Neural cell (in vitro differentiated cells): ENCODE results near the gene PPP3CA. TPM values are rescaled to one million over a fixed set of nuclear protein-coding genes. Genes with fewer than 3 reads are reported as not detected.

Source experiments
- H2AFZ ChIP-seq: fragments of 200-600, 300-800 bp; sonication (generic), shearing (Covaris generic); 2 replicates; pipeline ENCODE4 v1.6.0; 2014; ENCODE audit warnings: low read depth, mild to moderate bottlenecking, antibody characterized with exemption, low read length, moderate library complexity
- H3F3A ChIP-seq: fragments of 200-600 bp; shearing (Covaris generic); 2 replicates; pipeline ENCODE4 v1.6.1; 2016; ENCODE audit warnings: mild to moderate bottlenecking, moderate library complexity, mixed read lengths, antibody characterized with exemption, low read length; ENCODE audit not compliant: insufficient read depth, poor library complexity, severe bottlenecking
- H3K27ac ChIP-seq: fragments of 200-600, 300-800 bp; sonication (generic), shearing (Covaris generic); 2 replicates; pipeline ENCODE4 v1.5.1; 2014; ENCODE audit warnings: mild to moderate bottlenecking, low read length, moderate library complexity
- H3K27me3 ChIP-seq: fragments of 300-800, 200-600 bp; sonication (generic), shearing (Covaris generic); 2 replicates; pipeline ENCODE4 v1.6.0; 2014; ENCODE audit warnings: mild to moderate bottlenecking, low read depth, low read length, moderate library complexity; ENCODE audit not compliant: insufficient read depth
- H3K36me3 ChIP-seq: fragments of 300-800, 200-600 bp; sonication (generic), shearing (Covaris generic); 2 replicates; pipeline ENCODE4 v1.5.1; 2014; ENCODE audit warnings: mild to moderate bottlenecking, antibody characterized with exemption, low read length, moderate library complexity; ENCODE audit not compliant: insufficient read depth
- H3K4me2 ChIP-seq: fragments of 300-800, 200-600 bp; sonication (generic), shearing (Covaris generic); 2 replicates; pipeline ENCODE4 v1.6.0; 2014; ENCODE audit warnings: mild to moderate bottlenecking, low read length
- H3K4me3 ChIP-seq: fragments of 300-800, 200-600 bp; sonication (generic), shearing (Covaris generic); 2 replicates; pipeline ENCODE4 v1.5.1; 2014; ENCODE audit warnings: mild to moderate bottlenecking, low read length, moderate library complexity
- H3K79me2 ChIP-seq: fragments of 200-600 bp; shearing (Covaris generic); replicated peaks from 2 replicates; pipeline ENCODE4 v1.6.0; 2014; ENCODE audit warnings: mild to moderate bottlenecking, low read length, moderate library complexity; ENCODE audit not compliant: insufficient read depth
- H3K9ac ChIP-seq: fragments of 300-800, 200-600 bp; sonication (generic), shearing (Covaris generic); 2 replicates; pipeline ENCODE4 v1.6.1; 2016; ENCODE audit warnings: mild to moderate bottlenecking, low read length, mixed read lengths
- H3K9me2 ChIP-seq: fragments of 200-600 bp; shearing (Covaris generic); 2 replicates; pipeline ENCODE4 v1.6.1; 2016; ENCODE audit warnings: mild to moderate bottlenecking, low read length, mixed read lengths; ENCODE audit not compliant: insufficient read depth
- H3K9me3 ChIP-seq: fragments of 200-600, 300-800 bp; sonication (generic), shearing (Covaris generic); 2 replicates; pipeline ENCODE4 v1.6.1; 2016; ENCODE audit warnings: mild to moderate bottlenecking, mixed run types, low read length, moderate library complexity, mixed read lengths
- H4K20me1 ChIP-seq: fragments of 200-600 bp; shearing (Covaris generic); 2 replicates; pipeline ENCODE4 v1.6.1; 2016; ENCODE audit warnings: mild to moderate bottlenecking, mixed run types; ENCODE audit not compliant: insufficient read depth
- CTCF ChIP-seq: fragments of 450-650 bp; IDR thresholded peaks from 2 replicates; pipeline ENCODE4 v1.5.1; 2014; ENCODE audit warnings: antibody characterized with exemption, mild to moderate bottlenecking, moderate library complexity; ENCODE audit not compliant: poor library complexity, severe bottlenecking
- EP300 ChIP-seq: fragments of 450-650 bp; conservative IDR thresholded peaks from 2 replicates; pipeline ENCODE4 v1.6.1; 2014; ENCODE audit warnings: antibody characterized with exemption, mild to moderate bottlenecking, moderate library complexity; ENCODE audit not compliant: poor library complexity, severe bottlenecking
- EZH2 ChIP-seq: fragments of 200-600, 300-800 bp; shearing (Covaris generic), sonication (generic); IDR thresholded peaks from 2 replicates; pipeline ENCODE4 v1.6.1; 2014; ENCODE audit warnings: antibody characterized with exemption, low read length, borderline replicate concordance, mild to moderate bottlenecking; ENCODE audit not compliant: insufficient read depth, poor library complexity, severe bottlenecking
- MXI1 ChIP-seq: fragments of 450-650 bp; conservative IDR thresholded peaks from 2 replicates; pipeline ENCODE4 v1.6.1; 2014; ENCODE audit warnings: antibody characterized with exemption, mild to moderate bottlenecking; ENCODE audit not compliant: poor library complexity, severe bottlenecking
- POLR2AphosphoS5 ChIP-seq: IDR thresholded peaks from 2 replicates; pipeline ENCODE4 v1.6.1; 2012
- RAD21 ChIP-seq: fragments of 450-650 bp; conservative IDR thresholded peaks from 2 replicates; pipeline ENCODE4 v1.6.1; 2014; ENCODE audit warnings: antibody characterized with exemption, mild to moderate bottlenecking, moderate library complexity
- REST ChIP-seq: IDR thresholded peaks from 2 replicates; pipeline ENCODE4 v1.6.1; 2012; ENCODE audit warnings: borderline replicate concordance
- SMC3 ChIP-seq: fragments of 450-650 bp; conservative IDR thresholded peaks from 2 replicates; pipeline ENCODE4 v1.6.1; 2014; ENCODE audit warnings: antibody characterized with exemption, mild to moderate bottlenecking, moderate library complexity; ENCODE audit not compliant: poor library complexity
- TAF1 ChIP-seq: IDR thresholded peaks from 2 replicates; pipeline ENCODE4 v1.6.1; 2012; ENCODE audit warnings: low read depth
- polyA plus RNA-seq: library from polyadenylated mRNA; depleted of rRNA; stranded (reverse); fragments of >200 nt; gene quantifications from 2 replicates; pipeline ENCODE4 v1.2.3, GENCODE V29; 2014

The PPP3CA gene
- polyA plus RNA-seq, 1 donor from 2014 or later, result 78.2 TPM

GRCh38 chr4:101306225-101306624 lies 41.1 kb downstream of the PPP3CA start:
- Histone ChIP-seq H3K79me2 (peaks cover 19% of the 10 kb centered on the region), H3K4me3 (no peak overlapping the region)

GRCh38 chr4:101304916-101305315 lies 42.4 kb downstream of the PPP3CA start:
- Histone ChIP-seq H3K27me3 (no peaks in the 10 kb centered on the region), H3K9me2 (no peaks in the 10 kb centered on the region), H3K4me3 (no peak overlapping the region), H3K79me2 (peaks cover 16% of the 10 kb centered on the region), H3F3A (no peaks in the 10 kb centered on the region), H4K20me1 (peaks cover 2% of the 10 kb centered on the region), H3K27ac (no peak overlapping the region), H3K9me3 (no peaks in the 10 kb centered on the region), H3K9ac (no peak overlapping the region), H3K4me2 (no peak overlapping the region), H3K36me3 (no peaks in the 10 kb centered on the region), H2AFZ (no peak overlapping the region)
- TF ChIP-seq RAD21 (no peak), CTCF (no peak), POLR2AphosphoS5 (no peak), REST (no peak), EZH2 (no peak), EP300 (no peak), MXI1 (no peak), TAF1 (no peak), SMC3 (no peak)

More at GRCh38 chr4:101306225-101306624, 41.1 kb downstream of the PPP3CA start:
- Histone ChIP-seq H3K9ac (no peak overlapping the region), H3K27ac (no peak overlapping the region), H3F3A (no peaks in the 10 kb centered on the region), H3K9me2 (no peaks in the 10 kb centered on the region), H3K36me3 (no peaks in the 10 kb centered on the region), H3K27me3 (no peaks in the 10 kb centered on the region), H4K20me1 (no peaks in the 10 kb centered on the region), H3K9me3 (no peaks in the 10 kb centered on the region), H2AFZ (no peak overlapping the region), H3K4me2 (no peak overlapping the region)
- TF ChIP-seq TAF1 (no peak), POLR2AphosphoS5 (no peak)
